Right atrium auricular region (tissue), 2 donors: ENCODE results near the gene UMODL1. TPM values are rescaled to one million over a fixed set of nuclear protein-coding genes. Genes with fewer than 3 reads are reported as not detected.

Experiments
- DNase-seq: peaks from one replicate; pipeline ENCODE4 v3.0.0-alpha.2; 2019; ENCODE audit warnings: low spot score
- H3K27ac ChIP-seq, 2 donors: fragments of 200-600 bp; sonication (generic); 1 replicate in 1 of 2; 2 replicates in 1 of 2; pipeline ENCODE4 v1.5.1; 2016 to 2019
- H3K27me3 ChIP-seq, 2 donors: fragments of 200-600 bp; sonication (generic); one replicate each; pipeline versions ENCODE4 v1.5.1 to v1.6.0; 2017 to 2019
- H3K36me3 ChIP-seq: fragments of 200-600 bp; sonication (generic); one replicate; pipeline ENCODE4 v1.5.1; 2016
- H3K4me1 ChIP-seq, 2 donors: fragments of 200-600 bp; sonication (generic); one replicate each; pipeline versions ENCODE4 v1.5.1 to v1.6.0; 2017 to 2019
- H3K4me3 ChIP-seq, 2 donors: fragments of 200-600 bp; sonication (generic); 1 replicate in 1 of 2; 2 replicates in 1 of 2; pipeline ENCODE4 v1.5.1; 2017 to 2019; ENCODE audit warnings: mild to moderate bottlenecking in 1 of 2, moderate library complexity in 1 of 2
- H3K9me3 ChIP-seq, 2 donors: fragments of 200-600 bp; sonication (generic); one replicate each; pipeline ENCODE4 v1.5.1; 2019
- total RNA-seq, 2 donors: library from RNA; depleted of rRNA; stranded (reverse); fragments of >200 nt; gene quantifications; one replicate each; pipeline ENCODE4 v1.1.0, GENCODE V29; 2016
- TF ChIP-seq, protein P1 (sequence below), 2 donors: fragments of 200-600 bp; sonication (generic); IDR thresholded peaks; one replicate each; pipeline ENCODE4 v1.5.1; 2019; ENCODE audit warnings: antibody characterized with exemption in 2 of 2

Gene UMODL1
- total RNA-seq, 2 donors from 2014 or later, result not detected

DNA sequence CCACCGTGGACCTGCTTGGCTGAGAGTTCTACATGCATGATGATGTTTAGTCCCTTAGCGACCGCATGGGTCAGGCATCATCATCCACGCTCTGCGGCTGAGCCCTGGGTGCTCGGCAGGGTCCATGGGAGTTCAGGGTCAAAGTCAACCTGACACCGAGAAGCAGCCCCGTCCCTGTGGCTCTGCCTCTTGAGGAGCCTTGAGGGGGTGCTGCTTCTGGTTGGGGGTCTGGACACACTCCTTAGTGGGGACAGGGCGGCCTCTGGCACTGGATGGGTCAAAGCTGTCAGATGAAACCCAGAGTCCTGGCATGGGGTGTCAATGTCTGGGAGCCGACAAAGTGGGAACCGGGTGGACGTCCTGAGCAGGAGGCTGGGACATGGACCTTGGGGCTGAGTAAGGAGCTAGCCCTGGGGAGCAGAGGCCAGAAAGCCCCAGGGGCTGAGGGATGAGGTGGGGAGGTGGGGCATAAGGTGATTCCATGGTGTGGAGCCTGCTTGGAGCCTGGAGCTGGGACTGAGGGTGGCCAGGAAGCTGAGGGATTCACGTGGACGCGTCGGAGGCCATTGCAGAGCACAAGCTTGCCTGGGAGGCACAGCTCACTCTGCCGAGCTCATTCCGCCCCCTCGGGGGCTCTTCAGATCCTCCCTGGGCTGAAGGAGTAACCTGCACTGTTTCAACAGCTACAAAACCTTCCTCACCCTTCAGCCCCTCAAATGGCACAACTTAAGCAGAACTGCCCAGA is 53.9 kb downstream of the UMODL1 start:
- Histone ChIP-seq H3K4me3 (no peak overlapping the region), H3K27me3 (no peaks in the 10 kb centered on the region), H3K4me1 (no peaks in the 10 kb centered on the region), H3K9me3 (no peaks in the 10 kb centered on the region), H3K27ac (no peak overlapping the region), H3K36me3 (no peaks in the 10 kb centered on the region)
- TF ChIP-seq, protein P1, sequence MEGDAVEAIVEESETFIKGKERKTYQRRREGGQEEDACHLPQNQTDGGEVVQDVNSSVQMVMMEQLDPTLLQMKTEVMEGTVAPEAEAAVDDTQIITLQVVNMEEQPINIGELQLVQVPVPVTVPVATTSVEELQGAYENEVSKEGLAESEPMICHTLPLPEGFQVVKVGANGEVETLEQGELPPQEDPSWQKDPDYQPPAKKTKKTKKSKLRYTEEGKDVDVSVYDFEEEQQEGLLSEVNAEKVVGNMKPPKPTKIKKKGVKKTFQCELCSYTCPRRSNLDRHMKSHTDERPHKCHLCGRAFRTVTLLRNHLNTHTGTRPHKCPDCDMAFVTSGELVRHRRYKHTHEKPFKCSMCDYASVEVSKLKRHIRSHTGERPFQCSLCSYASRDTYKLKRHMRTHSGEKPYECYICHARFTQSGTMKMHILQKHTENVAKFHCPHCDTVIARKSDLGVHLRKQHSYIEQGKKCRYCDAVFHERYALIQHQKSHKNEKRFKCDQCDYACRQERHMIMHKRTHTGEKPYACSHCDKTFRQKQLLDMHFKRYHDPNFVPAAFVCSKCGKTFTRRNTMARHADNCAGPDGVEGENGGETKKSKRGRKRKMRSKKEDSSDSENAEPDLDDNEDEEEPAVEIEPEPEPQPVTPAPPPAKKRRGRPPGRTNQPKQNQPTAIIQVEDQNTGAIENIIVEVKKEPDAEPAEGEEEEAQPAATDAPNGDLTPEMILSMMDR (IDR thresholded peaks at IDR 0.05), result no peak
- no peak for DNase-seq

- no peaks in the 10 kb centered on the region for H3K9me3 ChIP-seq
- no peak for DNase-seq
- no peaks in the 10 kb centered on the region for H3K4me1 ChIP-seq
- H3K27ac ChIP-seq, result no peak overlapping the region
- H3K36me3 ChIP-seq, result no peaks in the 10 kb centered on the region
- H3K27me3 ChIP-seq, result no peaks in the 10 kb centered on the region
- no peak overlapping the region for H3K4me3 ChIP-seq
- TF ChIP-seq, protein P1 (IDR thresholded peaks at IDR 0.05), result no peak
These were observed 54.7 kb downstream of the UMODL1 start for GRCh38 chr21:42125571-42126544.

DNA sequence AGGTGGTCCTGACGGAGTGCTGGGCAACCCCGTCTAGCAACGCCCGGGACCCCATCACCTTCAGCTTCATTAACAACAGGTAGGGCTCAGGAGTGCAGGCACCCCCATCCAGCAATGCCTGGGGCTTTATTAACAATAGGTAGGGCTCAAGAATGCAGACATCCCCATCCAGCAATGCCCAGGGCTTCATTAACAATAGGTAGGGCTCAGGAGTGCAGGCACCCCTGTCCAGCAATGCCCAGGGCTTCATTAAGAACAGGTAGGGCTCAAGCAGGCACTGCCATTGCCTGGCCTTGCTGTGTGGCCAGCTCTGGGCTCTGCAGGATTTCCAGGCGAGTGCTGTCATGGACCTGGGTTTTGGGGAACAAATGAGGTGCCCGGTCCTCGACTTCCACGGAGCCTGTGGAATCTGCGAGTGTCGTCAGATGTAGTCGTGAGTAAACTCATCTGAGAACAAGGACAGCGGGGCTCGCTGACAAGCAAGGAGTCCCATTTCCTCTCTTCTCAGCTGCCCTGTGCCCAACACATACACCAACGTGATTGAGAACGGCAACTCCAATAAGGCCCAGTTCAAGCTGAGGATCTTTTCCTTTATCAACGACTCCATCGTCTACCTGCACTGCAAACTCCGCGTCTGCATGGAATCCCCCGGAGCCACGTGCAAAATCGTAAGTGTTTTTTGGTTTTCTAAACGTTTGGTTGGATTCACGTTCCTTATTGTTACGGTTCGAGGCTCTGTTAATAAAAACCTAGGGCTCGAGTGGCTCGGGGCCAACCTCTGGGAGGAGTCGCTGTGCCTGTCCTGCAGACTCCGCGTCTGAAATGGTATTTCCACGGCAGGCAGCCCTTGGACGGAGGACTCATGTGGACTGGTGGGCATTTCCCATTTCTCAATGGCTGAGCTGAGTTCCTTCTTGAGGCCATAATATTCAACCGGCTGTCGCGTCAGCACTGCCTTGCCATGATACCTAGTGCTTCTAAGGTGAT is 56.3 kb downstream of the UMODL1 start:
- no peak for DNase-seq
- Histone ChIP-seq H3K9me3 (no peaks in the 10 kb centered on the region), H3K36me3 (no peaks in the 10 kb centered on the region), H3K4me3 (no peak overlapping the region), H3K27ac (no peak overlapping the region), H3K27me3 (no peaks in the 10 kb centered on the region), H3K4me1 (no peaks in the 10 kb centered on the region)
- TF ChIP-seq, protein P1 (IDR thresholded peaks at IDR 0.05), result no peak

GRCh38 chr21:42129300-42130266 is 58.5 kb downstream of the UMODL1 start:
- H3K27ac ChIP-seq, result no peak overlapping the region
- no peaks in the 10 kb centered on the region for H3K27me3 ChIP-seq
- H3K4me3 ChIP-seq, result no peak overlapping the region
- no peaks in the 10 kb centered on the region for H3K36me3 ChIP-seq
- H3K4me1 ChIP-seq, result no peaks in the 10 kb centered on the region
- no peaks in the 10 kb centered on the region for H3K9me3 ChIP-seq
- DNase-seq, result no peak
- TF ChIP-seq, protein P1 (IDR thresholded peaks at IDR 0.05), result no peak
